ENCODE results near the gene KCTD16.
A peak's percentile ranks its signal among the peaks of the same experiment; 100 is the strongest.

Gene KCTD16

GRCh38 chr5:144275329-144275728, 104.7 kb downstream of the KCTD16 start:
- Histone ChIP-seq H3K79me2 (ENCODE audit: low read length) (no peaks in the 10 kb centered on the region), H3K4me1 (ENCODE audit: low read length) (peaks cover 54% of the 10 kb centered on the region), H3K9me3 (replicated peaks; ENCODE audit: insufficient read depth, low read length) (no peaks in the 10 kb centered on the region), H3K27me3 (replicated peaks; ENCODE audit: insufficient read depth, low read length) (no peaks in the 10 kb centered on the region), H3K36me3 (replicated peaks; ENCODE audit: insufficient read depth, low read length) (no peaks in the 10 kb centered on the region), H3K4me2 (ENCODE audit: low read depth, low read length) (peak overlapping the region; percentile 95; the same call in 1 of the 2 replicates), H3K27ac (ENCODE audit: low read length) (no peak overlapping the region; the same call in 1 of the 2 replicates), H3K9me2 (replicated peaks; ENCODE audit: insufficient read depth, low read length) (no peaks in the 10 kb centered on the region), H2AFZ (ENCODE audit: low read length) (no peak overlapping the region), H3K4me3 (ENCODE audit: low read length) (no peak overlapping the region), H3K9ac (ENCODE audit: low read length) (no peak overlapping the region), H4K20me1 (ENCODE audit: insufficient read depth, low read length) (no peaks in the 10 kb centered on the region), H3F3A (ENCODE audit: insufficient read depth, low read length) (peaks cover 40% of the 10 kb centered on the region)
- no peak for DNase-seq
- TF ChIP-seq EZH2phosphoT487 (IDR thresholded peaks at IDR 0.05; ENCODE audit: low read length) (no peak), EZH2 (optimal IDR thresholded peaks at IDR 0.05; ENCODE audit: low read depth, low read length) (no peak), CTCF (IDR thresholded peaks at IDR 0.05; ENCODE audit: low read length) (no peak)

- no peaks in the 10 kb centered on the region for H3K9me2 ChIP-seq (replicated peaks; ENCODE audit: insufficient read depth, low read length)
- H3K9ac ChIP-seq (ENCODE audit: low read length) = no peak overlapping the region
- no peak overlapping the region for H2AFZ ChIP-seq (ENCODE audit: low read length)
- no peak overlapping the region for H3K4me3 ChIP-seq (ENCODE audit: low read length)
- H4K20me1 ChIP-seq (ENCODE audit: insufficient read depth, low read length) = no peaks in the 10 kb centered on the region
- H3K27ac ChIP-seq (ENCODE audit: low read length) = no peak overlapping the region
- H3K9me3 ChIP-seq (replicated peaks; ENCODE audit: insufficient read depth, low read length) = no peaks in the 10 kb centered on the region
- H3F3A ChIP-seq (ENCODE audit: insufficient read depth, low read length) = peaks cover 40% of the 10 kb centered on the region
- H3K4me2 ChIP-seq (ENCODE audit: low read depth, low read length) = no peak overlapping the region; the same call in 1 of the 2 replicates
- TF ChIP-seq CTCF (IDR thresholded peaks at IDR 0.05; ENCODE audit: low read length) (no peak), EZH2phosphoT487 (IDR thresholded peaks at IDR 0.05; ENCODE audit: low read length) (no peak), EZH2 (optimal IDR thresholded peaks at IDR 0.05; ENCODE audit: low read depth, low read length) (no peak)
- H3K27me3 ChIP-seq (replicated peaks; ENCODE audit: insufficient read depth, low read length) = no peaks in the 10 kb centered on the region
- H3K79me2 ChIP-seq (ENCODE audit: low read length) = no peaks in the 10 kb centered on the region
- peak; percentile 66 for DNase-seq
- H3K4me1 ChIP-seq (ENCODE audit: low read length) = peaks cover 45% of the 10 kb centered on the region
- H3K36me3 ChIP-seq (replicated peaks; ENCODE audit: insufficient read depth, low read length) = no peaks in the 10 kb centered on the region
Measured at GRCh38 chr5:144276034-144276822, 105.6 kb downstream of the KCTD16 start.

GRCh38 chr5:144281784-144282183, 111.1 kb downstream of the KCTD16 start:
- no peak for TF ChIP-seq EZH2phosphoT487 (IDR thresholded peaks at IDR 0.05; ENCODE audit: low read length)
- no peak for TF ChIP-seq CTCF (IDR thresholded peaks at IDR 0.05; ENCODE audit: low read length)
- TF ChIP-seq EZH2 (optimal IDR thresholded peaks at IDR 0.05; ENCODE audit: low read depth, low read length) = no peak
- Histone ChIP-seq H3K4me2 (ENCODE audit: low read depth, low read length) (no peak overlapping the region), H3K4me3 (ENCODE audit: low read length) (no peak overlapping the region), H3K79me2 (ENCODE audit: low read length) (no peaks in the 10 kb centered on the region), H3K36me3 (replicated peaks; ENCODE audit: insufficient read depth, low read length) (no peaks in the 10 kb centered on the region), H3K27me3 (replicated peaks; ENCODE audit: insufficient read depth, low read length) (no peaks in the 10 kb centered on the region), H3K4me1 (ENCODE audit: low read length) (peaks cover 9% of the 10 kb centered on the region), H3K27ac (ENCODE audit: low read length) (no peak overlapping the region), H3K9ac (ENCODE audit: low read length) (no peak overlapping the region), H3K9me3 (replicated peaks; ENCODE audit: insufficient read depth, low read length) (no peaks in the 10 kb centered on the region), H2AFZ (ENCODE audit: low read length) (no peak overlapping the region), H4K20me1 (ENCODE audit: insufficient read depth, low read length) (no peaks in the 10 kb centered on the region), H3F3A (ENCODE audit: insufficient read depth, low read length) (peaks cover 6% of the 10 kb centered on the region; the same call in 1 of the 2 replicates), H3K9me2 (replicated peaks; ENCODE audit: insufficient read depth, low read length) (no peaks in the 10 kb centered on the region)
- DNase-seq = no peak
